GM12801 (cell line): ENCODE results near the gene LNX2.

Experiments
- TF ChIP-seq, protein P1 (sequence below): IDR thresholded peaks from one replicate; pipeline ENCODE4 v1.5.1; 2011; ENCODE audit warnings: control low read depth; ENCODE audit not compliant: insufficient read length; ENCODE audit errors: extremely low read depth

The LNX2 gene

DNA sequence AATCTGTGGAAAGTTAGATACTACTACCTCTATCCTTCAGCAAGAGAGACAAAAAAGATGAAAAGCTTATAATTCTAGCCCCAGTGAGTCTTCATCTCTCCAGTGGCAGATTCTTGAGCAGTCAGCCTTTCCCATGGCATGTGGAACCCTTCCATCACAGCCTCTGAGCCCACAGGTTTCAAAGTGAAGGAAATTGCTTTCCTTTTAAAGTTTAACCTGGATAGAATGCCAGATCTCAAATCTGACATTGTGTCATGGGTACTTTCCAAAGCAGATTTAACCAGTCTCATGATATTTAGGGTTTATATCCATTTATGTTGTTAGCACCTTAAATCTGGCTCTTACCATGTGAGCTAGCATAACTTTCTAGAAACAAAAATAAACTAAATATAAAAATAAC lies 40.7 kb upstream of the LNX2 start:
- TF ChIP-seq, protein P1, sequence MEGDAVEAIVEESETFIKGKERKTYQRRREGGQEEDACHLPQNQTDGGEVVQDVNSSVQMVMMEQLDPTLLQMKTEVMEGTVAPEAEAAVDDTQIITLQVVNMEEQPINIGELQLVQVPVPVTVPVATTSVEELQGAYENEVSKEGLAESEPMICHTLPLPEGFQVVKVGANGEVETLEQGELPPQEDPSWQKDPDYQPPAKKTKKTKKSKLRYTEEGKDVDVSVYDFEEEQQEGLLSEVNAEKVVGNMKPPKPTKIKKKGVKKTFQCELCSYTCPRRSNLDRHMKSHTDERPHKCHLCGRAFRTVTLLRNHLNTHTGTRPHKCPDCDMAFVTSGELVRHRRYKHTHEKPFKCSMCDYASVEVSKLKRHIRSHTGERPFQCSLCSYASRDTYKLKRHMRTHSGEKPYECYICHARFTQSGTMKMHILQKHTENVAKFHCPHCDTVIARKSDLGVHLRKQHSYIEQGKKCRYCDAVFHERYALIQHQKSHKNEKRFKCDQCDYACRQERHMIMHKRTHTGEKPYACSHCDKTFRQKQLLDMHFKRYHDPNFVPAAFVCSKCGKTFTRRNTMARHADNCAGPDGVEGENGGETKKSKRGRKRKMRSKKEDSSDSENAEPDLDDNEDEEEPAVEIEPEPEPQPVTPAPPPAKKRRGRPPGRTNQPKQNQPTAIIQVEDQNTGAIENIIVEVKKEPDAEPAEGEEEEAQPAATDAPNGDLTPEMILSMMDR = no peak

DNA sequence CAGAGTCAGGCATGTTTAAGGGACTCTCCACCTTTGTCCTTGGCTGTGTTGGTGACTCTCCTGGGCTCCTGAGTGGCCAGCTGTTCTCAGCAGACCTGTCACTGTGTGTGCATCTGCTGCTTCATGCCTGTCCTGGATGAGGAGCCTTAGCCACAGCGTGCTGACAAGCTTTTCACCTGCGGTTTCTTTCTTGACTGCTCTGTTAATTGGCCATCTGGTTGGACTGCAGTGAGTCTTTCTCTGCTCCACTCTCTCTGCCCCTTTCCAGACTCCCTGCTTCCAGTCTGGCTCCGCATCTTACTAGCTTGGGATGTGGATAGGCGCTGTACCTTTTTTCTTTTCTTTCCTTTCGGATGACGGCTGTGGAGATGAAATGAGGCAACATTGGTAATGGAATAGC lies 40.2 kb upstream of the LNX2 start:
- TF ChIP-seq, protein P1 = no peak

DNA sequence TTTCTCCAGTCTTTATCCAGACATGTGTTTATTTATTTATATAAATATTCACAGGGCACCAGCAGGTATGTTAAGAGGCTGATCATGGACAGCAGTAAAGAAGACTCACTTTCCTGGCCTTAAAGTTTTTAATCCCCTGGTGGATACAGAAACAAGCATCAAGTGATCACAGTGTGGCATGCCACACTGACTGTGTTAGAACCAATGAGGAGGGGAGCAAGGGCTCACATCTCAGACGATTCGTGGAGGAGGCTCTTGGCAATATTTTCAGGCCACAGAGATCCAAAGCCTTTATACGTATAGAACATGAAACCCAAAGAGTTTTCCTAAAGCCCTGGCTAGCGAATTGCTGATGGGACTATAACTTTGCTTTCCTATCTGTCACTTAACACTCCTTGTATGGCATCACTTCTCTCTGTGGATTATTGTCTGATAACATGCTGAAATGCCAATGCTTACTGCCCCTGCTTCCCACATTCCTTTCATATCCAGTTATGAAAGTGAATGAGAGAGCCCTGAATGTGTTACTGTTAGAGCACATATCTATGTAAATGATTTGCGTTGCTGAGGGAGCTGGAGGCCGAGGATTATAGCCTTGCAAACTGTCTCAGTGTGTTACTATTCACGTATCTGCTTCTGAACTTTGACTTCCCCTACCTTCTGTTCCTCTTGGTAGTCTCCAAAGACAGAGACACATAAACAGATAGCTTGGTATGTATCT lies 39.0 kb upstream of the LNX2 start:
- TF ChIP-seq, protein P1 = no peak

DNA sequence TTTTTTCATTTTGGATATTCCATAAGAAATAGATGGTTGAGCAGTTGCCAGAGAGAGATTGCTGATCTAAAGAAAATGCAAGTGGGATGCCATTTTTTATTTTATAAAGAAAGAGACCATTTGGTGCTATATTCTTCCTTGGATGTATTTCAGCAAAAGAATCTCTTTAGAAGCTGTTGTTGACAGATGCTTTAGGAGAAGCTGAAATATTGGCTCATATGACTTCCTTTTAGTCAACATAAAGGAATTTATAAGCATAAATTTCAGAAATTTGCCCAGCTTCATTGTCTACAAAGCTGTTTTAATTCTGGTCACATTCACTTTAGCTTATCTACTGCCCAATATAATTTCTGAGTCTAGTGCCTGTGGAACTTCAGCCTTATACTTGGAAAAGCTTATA lies 38.2 kb upstream of the LNX2 start:
- TF ChIP-seq, protein P1 = no peak

DNA sequence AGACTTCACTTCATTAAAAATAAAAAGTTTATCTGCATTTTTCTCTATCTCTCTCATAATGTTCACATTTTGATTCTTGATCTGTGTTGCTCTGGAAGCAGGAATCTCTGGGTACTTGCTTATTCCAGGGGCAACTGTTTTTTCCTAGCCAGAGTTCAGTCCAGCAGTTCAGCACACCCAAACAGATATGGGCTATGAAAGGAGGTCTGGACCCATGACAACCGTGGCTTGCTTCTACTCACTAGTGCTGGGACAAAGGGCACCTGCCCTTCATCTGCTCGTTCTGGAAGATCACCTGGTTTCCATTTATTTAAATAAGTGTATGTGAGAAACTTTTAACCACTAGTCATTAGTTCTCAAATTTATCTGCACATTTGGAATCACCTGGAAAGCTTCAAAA lies 37.4 kb upstream of the LNX2 start:
- TF ChIP-seq, protein P1 = no peak

DNA sequence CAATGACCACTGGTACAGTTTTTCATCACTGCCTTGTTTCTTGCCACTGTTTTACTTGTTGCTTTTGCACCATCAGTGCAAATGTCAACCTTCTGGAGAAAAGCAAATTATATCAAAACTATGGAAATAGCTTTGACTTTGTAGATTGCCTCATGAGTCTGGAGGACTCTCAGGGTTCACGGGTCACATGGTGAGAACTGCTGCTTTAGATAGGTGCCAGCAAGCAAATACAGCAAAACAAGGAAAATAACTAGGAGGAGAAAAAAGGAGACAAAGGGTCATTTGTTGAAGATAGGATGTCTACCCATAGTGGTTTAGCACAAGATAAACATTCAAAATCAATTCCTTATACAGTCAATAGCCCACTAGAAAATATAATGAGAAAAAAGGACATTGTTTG lies 34.5 kb upstream of the LNX2 start:
- TF ChIP-seq, protein P1 = no peak

DNA sequence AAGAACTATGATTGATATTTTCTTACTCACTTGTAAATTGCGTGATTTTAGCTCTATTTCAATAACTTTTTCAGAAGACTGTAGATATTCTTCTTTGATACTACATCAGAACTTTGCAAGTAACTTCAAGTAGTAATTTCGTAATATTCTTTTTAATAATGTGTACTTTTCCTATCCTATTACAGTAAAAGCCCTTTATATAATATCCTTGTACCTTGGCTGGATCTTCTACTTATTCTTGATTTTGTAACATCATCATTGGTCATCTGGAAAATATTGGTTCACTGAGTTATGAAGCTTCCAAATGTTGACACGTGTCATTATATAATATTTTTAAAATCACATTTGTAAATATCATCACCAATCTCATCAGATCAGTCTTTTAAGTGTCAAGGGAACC lies 33.7 kb upstream of the LNX2 start:
- TF ChIP-seq, protein P1 = no peak
